GM18511 (cell line): ENCODE measurements around the gene ICA1L.
"Not testable (repeated sequence)": the region's sequence is repeated elsewhere in the genome, so short reads cannot be mapped to it uniquely, and the experiment has no call there.

Source experiments
- ATAC-seq: cut with Tn5 transposase; IDR thresholded peaks from one replicate; pipeline ENCODE4 v1.9.1; 2021; ENCODE audit warnings: mild to moderate bottlenecking, moderate library complexity; ENCODE audit not compliant: unreplicated experiment

The ICA1L gene

DNA sequence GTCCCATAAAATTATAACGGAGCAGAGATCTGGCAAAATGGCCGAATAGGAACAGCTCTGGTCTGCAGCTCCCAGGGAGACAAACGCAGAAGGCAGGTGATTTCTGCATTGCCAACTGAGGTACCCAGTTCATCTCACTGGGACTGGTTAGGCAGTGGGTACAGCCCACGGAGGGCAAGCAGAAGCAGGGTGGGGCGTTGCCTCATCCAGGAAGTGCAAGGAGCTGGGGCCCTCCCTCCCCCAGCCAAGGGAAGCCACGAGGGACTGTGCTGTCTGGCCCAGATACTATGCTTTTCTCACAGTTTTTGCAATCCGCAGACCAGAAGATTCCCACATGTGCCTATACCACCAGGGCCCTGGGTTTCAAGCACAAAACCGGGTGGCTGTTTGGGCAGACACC lies 22.8 kb downstream of the ICA1L start:
- ATAC-seq, result peak; percentile 64

DNA sequence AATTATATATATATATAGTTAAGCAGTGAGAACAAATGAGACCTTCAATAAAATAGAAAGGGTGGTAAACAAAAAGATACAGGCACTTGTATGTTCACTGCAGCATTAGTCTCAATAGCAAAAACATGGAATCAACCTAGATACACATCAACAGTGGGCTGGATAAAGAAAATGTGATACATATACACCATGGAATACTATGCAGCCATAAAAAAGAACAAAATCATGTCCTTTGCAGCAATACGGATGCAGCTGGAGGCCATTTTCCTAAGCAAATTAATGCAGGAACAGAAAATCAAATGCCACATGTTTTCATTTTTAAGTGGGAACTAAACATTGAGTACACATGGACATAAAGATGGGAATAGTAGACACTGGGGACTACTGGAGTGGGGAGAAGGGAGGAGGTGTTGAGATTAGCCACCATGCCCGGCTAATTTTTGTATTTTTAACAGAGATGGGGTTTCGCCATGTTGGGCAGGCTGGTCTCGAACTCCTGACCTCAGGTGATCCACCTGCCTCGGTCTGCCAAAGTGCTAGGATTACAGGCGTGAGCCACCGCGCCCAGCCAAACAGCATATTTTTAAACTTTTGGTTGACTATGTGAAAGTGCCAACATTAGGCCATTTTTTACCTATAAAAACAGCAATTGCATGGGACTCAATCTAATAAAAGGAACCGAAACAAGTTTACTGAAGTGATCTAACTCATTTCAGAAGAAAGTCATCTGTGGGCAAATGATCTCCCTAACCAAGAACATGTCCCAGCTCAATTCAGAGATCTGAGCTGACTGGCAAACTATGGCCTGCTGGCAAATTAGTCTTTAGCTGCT lies 23.7 kb downstream of the ICA1L start:
- peak; percentile 97 for ATAC-seq

DNA sequence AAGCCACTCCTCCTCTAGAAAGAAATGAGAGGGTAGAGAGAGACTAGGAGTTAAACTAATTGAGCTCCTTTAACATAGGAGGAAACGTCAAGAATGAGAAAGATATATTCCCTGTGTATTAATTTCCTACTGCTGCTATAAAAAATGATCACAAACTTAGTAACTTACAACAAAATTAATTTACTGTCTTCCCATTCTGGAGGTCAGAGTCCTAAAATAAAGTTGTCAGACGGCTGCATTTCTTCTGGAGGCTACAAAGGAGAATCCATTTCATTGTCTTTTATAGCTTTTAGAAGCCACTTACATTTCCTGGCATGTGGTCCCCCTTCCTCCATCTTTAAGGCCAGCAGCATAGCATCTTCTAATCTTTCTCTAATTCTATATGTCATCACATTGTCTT lies 26.9 kb downstream of the ICA1L start:
- no peak for ATAC-seq

DNA sequence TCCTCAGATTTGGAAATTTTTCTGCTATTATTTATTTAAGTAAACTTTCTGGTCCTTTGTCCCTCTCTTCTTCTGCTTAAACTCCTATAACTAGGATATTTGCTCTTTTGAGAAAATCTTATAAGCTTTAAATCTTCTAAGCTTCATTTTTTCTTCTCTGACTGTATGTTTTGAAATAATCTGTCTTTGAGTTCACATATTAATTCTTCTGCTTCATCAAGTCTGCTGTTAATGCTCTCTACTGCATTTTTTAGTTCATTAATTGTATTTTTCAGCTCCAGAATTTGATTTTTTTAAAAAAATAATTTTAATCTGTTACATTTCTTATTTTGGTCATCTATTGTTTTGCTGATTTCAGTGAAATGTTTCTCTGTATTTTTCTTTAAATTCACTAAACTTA lies 28.9 kb downstream of the ICA1L start:
- no peak for ATAC-seq

DNA sequence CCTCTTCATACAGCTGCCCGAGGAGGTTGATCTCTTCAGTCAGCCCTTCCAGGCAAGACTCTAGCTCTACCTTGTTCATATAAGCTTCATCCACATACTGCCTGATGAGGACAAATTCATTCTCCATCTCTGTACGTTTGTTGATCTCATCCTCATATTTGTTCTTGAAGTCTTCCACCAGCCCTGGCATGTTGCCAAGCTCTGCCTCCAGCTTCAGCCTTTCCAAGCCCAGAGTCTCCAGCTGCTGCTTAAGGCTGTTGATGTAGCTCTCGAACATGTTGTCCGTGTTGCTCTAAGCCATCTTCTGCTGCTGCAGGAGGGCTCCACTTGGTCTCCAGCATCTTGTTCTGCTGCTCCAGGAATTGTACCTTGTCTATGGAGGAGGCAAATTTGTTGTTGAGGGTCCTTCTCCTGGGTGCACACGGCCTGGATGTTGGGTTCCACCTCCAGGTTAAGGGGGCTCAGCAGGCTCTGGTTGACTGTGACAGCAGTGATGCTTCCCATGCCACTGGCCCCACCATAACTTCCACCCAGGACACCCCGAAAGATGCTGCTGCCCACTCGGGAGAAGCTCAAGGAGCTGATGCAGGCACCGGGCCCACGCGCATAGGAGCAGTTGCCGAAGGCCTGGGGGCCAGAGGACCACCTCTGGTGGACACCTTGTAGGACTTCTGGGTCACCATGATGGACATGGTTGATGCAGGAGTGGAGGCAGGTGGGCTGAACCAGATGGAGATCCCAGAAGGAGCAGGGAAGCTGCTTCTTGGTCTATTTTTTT lies 30.3 kb downstream of the ICA1L start:
- no peak for ATAC-seq

DNA sequence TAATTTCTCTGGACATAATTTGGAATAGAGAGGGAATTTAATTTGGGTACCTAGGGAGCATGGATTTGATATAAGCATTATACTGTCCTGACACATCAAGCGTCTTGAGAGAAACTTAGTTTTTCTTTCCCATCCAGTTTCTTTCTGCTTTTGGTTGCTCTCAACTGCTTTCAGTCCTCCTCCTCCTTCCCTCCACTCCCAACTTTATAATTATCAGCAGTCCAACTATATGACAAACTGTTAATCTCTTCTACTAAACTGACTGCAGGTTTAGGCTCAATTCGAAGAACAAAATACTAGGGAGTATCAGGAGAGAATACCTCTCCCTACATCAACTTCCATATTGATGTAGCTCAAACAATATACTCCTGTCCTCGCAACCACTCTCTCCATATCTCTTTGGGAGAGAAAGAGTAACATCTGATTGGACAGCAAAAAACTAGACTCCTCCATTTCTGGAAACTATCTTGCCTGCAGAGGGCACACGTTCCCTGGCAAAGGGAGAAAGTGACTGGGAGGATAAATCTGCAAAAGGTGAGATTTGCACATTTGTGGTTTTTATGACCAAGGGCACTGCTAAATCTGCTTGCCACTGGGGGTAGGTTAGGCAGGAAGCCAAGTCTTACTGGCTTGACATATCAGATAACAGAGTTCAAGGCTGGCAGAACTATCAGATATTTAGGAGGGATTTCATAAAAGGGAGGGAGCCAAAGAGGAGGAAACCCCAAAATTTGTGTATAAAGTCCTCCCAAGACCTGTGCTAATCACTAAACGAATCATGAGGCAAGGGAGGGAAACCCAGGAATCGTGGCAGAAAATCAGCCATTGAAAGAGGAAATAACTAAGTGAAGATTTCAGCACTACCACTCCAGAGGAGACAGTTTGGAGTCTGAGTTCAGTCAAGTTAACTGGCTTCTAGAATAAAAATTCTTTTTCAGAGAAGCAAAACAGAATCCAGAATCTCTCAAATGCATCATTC lies 40.0 kb downstream of the ICA1L start:
- peak; percentile 64 for ATAC-seq

DNA sequence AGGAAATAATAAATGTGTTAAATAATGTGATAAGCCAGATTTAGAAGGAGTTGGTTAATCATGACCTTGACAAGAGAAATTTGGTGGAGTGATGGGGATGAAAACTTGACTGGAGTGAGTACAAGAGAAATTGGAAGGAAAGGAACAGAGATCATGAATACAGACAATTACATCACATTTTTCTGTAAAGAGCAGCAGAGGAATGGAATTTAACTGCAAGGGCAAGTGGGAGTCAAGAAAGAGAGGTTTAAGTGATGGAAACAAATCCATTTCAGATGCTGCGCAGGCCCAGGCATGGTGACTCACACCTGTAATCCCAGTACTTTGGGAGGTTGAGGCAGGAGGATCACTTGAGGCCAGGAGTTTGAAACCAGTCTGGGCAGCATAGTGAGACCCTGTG lies 46.7 kb downstream of the ICA1L start:
- ATAC-seq, result no peak

DNA sequence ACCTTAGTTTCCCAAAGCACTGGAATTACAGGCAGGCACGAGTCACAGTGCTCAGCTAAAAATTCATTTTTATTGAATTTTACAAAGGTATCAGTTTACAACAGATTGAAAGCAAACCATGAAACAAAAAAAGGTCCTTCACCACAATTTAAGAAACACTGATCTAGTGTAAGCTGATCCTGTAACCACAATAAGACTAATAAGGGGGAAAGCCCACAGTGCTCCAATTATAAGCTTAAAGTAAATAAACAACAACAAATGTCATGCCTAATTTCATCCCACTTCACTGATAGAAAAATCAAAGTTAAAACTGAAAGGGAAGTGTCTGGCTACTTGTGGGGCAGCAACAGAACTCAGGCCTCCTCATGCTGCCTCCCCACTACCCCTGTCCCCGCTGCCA lies 49.2 kb downstream of the ICA1L start:
- no peak for ATAC-seq

- ATAC-seq, result no peak
These were observed 50.1 kb downstream of the ICA1L start for GRCh38 chr2:202821206-202822160.

GRCh38 chr2:202818321-202818720 lies 53.2 kb downstream of the ICA1L start:
- ATAC-seq, result no peak

DNA sequence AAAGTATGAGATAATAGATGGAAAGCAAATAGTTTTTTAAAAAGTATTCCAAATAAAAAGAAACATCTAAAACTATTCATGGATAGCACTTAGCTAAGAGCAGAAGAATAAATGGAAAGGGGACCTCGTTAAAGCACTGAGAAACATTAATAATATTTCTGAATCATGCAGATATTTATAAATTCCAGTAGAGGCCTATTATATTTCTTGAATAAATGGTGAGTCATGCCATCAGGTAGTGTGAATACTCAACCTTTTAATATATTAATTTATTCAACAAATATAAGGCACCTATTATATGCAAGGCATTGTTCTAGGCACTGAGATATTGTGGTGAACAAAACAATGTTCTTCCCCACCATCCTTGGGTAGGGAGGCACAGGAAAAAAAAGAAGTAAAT lies 53.8 kb downstream of the ICA1L start:
- no peak for ATAC-seq

GRCh38 chr2:202815548-202816360 lies 55.8 kb downstream of the ICA1L start:
- no peak for ATAC-seq

DNA sequence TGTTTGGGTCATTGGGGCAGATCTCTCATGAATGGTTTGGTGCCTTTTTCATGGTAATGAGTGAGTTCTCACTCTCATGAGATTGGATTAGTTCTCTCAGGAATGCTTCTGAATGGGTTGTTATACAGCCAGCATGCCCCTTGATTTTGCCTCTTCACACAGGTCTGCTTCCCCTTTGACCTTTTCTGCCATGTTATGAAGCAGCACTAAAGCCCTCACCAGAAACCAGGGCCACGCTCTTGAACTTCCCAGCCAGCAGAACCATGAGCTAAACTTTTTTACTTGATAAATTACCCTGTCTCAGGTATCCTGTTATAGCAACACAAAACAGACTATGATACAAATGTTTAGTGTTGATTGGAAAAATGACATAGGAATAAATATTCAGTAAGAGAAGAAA lies 57.3 kb downstream of the ICA1L start:
- ATAC-seq, result no peak

DNA sequence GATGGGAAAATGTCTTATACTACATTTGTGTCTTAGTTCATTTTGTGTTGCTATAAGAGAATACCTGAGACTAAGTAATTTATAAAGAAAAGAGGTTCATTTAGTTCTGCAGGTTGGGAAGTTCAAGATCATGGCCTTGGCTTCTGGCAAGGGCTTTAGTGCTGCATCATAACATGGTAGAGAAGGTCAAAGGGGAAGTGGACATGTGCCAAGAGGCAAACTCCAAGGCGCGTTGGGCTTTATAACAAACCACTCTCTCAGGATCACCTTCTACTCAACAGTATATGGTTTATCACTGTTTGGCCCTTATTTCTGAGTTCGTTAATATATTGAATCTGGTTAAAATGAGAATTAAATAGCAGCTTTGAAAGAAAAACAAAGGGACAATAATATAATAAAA lies 58.2 kb downstream of the ICA1L start:
- ATAC-seq, result no peak

DNA sequence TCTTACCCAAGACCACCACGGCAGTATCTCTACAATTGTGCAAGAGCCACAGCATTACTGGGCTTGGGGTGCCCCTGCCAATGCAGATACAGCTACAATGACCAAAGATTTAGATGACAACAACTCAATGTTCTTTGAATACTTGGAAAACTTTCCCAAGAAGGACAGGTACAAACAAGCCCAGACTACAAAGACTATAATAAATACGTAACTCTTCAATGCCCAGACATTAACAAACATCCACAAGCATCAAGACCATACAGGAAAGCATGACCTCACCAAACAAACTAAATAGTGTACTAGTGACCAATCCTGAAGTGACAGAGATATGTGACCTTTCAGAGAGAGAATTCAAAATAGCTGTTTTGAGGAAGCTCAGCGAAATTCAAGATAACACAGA lies 62.8 kb downstream of the ICA1L start:
- ATAC-seq, result no peak

DNA sequence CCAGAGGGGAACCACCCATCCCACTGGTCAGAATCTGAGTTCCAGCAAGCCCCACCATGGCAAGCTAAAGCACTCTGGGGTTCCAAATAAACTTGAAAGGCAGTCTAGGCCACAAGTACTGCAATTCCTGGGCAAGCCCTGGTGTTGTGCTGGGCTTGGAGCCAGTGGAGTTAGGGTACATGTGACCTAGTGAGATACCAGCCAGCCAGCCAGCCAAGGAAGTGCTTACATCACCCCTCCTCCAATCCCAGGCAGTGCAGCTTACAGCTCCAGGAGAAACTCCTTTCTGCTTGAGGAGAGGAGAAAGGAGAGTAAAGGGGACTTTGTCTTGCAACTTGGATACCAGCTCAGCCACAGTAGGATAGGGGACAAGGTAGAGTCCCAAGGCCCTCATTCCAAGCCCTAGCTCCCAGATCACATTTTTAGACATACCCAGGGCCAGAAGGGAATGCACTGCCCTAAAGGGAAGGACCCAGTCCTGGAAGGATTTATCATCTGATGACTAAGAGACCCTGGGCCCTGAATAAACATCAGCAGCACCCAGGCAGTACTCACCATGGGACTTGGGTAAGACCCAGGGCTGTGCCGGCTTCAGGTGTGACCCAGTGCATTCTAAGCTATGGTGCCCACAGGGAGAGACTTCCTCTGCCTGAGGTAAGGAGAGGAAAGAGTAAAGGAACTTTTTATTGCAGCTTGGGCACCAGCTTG lies 64.0 kb downstream of the ICA1L start:
- not testable (repeated sequence) for ATAC-seq

GRCh38 chr2:202805911-202806310 lies 65.7 kb downstream of the ICA1L start:
- not testable (repeated sequence) for ATAC-seq

DNA sequence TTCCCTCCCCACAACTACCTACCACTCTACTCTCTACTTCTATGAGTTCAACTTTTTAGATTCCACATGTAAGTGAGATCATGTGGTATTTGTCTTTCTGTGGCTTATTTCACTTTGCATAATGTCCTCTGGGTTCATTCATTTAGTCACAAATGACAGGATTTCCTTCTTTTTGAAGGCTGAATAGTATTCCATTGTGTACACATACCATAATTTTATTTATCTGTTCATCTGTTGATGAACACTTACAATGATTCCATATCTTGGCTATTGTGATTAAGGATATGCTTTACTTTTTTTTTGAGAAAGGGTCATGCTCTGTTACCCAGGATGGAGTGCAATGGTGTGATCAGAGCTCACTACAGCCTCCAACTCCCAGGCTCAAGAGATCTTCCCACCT lies 73.6 kb downstream of the ICA1L start:
- ATAC-seq, result no peak

DNA sequence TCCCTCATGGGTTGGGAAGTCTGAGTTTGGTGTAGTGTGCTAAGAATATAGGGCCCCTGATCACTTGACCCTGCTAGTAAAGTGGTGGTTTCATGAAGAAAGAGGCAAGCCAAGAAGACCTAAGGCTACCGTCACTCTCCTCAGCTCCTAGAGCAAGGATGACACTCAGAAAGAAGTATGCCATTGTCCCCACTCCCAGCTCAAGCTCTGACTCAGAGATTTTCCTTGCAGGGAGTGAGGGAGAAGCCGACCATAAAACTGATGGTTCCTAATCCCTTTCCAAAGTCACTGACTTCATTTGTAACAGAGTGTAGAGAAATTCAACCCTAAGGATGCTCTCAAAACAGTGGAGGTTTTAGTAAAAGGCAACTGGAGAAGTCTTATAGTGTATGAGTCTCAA lies 80.9 kb downstream of the ICA1L start:
- no peak for ATAC-seq
